ENCODE results near the gene SCFD2. TPM values are rescaled to one million over a fixed set of nuclear protein-coding genes. Genes with fewer than 3 reads are reported as not detected.

SCFD2 gene
- total RNA-seq, 1 experiment from 2014 or later = 8.4 TPM

- DNase-seq (ENCODE audit: low spot score) = no peak
- peaks cover 27% of the 10 kb centered on the region for H3K4me1 ChIP-seq (ENCODE audit: insufficient read depth, low read length, poor library complexity, severe bottlenecking)
- TF ChIP-seq EZH2 (IDR thresholded peaks at IDR 0.05; ENCODE audit: borderline replicate concordance, low read depth, low read length, poor library complexity, severe bottlenecking) = no peak
- TF ChIP-seq, protein P1, sequence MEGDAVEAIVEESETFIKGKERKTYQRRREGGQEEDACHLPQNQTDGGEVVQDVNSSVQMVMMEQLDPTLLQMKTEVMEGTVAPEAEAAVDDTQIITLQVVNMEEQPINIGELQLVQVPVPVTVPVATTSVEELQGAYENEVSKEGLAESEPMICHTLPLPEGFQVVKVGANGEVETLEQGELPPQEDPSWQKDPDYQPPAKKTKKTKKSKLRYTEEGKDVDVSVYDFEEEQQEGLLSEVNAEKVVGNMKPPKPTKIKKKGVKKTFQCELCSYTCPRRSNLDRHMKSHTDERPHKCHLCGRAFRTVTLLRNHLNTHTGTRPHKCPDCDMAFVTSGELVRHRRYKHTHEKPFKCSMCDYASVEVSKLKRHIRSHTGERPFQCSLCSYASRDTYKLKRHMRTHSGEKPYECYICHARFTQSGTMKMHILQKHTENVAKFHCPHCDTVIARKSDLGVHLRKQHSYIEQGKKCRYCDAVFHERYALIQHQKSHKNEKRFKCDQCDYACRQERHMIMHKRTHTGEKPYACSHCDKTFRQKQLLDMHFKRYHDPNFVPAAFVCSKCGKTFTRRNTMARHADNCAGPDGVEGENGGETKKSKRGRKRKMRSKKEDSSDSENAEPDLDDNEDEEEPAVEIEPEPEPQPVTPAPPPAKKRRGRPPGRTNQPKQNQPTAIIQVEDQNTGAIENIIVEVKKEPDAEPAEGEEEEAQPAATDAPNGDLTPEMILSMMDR (conservative IDR thresholded peaks at IDR 0.05; ENCODE audit: low read depth, low read length) = no peak
- no TSS peak for BruUV-seq (replicated peaks)
- H3K27me3 ChIP-seq (replicated peaks; ENCODE audit: insufficient read depth, low read depth, low read length, poor library complexity) = no peaks in the 10 kb centered on the region
- no peak overlapping the region for H3K4me3 ChIP-seq (ENCODE audit: low read depth, low read length, poor library complexity, severe bottlenecking)
- no peak overlapping the region for H3K27ac ChIP-seq (ENCODE audit: low read depth, low read length, poor library complexity, severe bottlenecking)
- H3K9me3 ChIP-seq (ENCODE audit: low read depth, low read length, poor library complexity, severe bottlenecking) = no peaks in the 10 kb centered on the region
- intact Hi-C loops (cut with micrococcal nuclease; ENCODE audit: unreplicated experiment) = loop anchor here (10.0 kb wide), 2 partner anchors 303 to 923 kb away; no protein-coding TSS in a partner anchor
- ChIA-PET CTCF (interaction anchor here (0.7 kb wide), 1 partner anchor 590 kb away, joined by 4 read pairs; no protein-coding TSS in a partner anchor), POLR2A (ENCODE audit: low non-redundant PET) (no interaction called here)
- H3K36me3 ChIP-seq (ENCODE audit: insufficient read depth, low read length, poor library complexity, severe bottlenecking) = no peaks in the 10 kb centered on the region
These were observed 354.5 kb downstream of the SCFD2 start for GRCh38 chr4:53011259-53011905.

DNA sequence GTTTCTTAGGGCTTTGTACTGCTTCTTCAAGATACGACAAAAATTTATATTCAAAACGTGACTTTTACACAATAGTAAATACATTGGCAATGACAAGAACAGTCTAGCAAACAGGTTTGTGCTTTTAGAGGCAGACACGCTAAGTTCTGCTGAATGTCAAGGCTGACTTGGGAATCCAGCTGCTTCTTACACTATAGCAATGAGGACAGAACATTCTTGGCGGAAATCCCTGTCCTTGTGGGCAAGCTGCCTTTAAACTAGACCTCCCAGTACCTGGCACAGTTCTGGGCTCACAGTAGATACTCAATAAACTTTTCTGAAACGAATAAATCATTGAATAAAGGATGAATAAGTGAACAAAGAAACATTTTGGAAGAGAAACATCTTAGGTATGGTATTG lies 355.5 kb downstream of the SCFD2 start:
- POLR2A ChIA-PET (ENCODE audit: low non-redundant PET) = no interaction called here
- H3K27ac ChIP-seq (ENCODE audit: low read depth, low read length, poor library complexity, severe bottlenecking) = no peak overlapping the region
- DNase-seq (ENCODE audit: low spot score) = no peak

GRCh38 chr4:53009824-53010223 lies 356.0 kb downstream of the SCFD2 start:
- H3K27me3 ChIP-seq (replicated peaks; ENCODE audit: insufficient read depth, low read depth, low read length, poor library complexity) = no peaks in the 10 kb centered on the region
- ChIA-PET CTCF (no interaction called here), POLR2A (ENCODE audit: low non-redundant PET) (no interaction called here)
- H3K4me3 ChIP-seq (ENCODE audit: low read depth, low read length, poor library complexity, severe bottlenecking) = no peak overlapping the region
- H3K4me1 ChIP-seq (ENCODE audit: insufficient read depth, low read length, poor library complexity, severe bottlenecking) = peaks cover 27% of the 10 kb centered on the region
- H3K36me3 ChIP-seq (ENCODE audit: insufficient read depth, low read length, poor library complexity, severe bottlenecking) = no peaks in the 10 kb centered on the region
- TF ChIP-seq EZH2 (IDR thresholded peaks at IDR 0.05; ENCODE audit: borderline replicate concordance, low read depth, low read length, poor library complexity, severe bottlenecking) = no peak
- TF ChIP-seq, protein P1 (conservative IDR thresholded peaks at IDR 0.05; ENCODE audit: low read depth, low read length) = no peak
- no TSS peak for BruUV-seq (replicated peaks)
- intact Hi-C loops (cut with micrococcal nuclease; ENCODE audit: unreplicated experiment) = loop anchor here (10.0 kb wide), 2 partner anchors 305 to 925 kb away; no protein-coding TSS in a partner anchor
- DNase-seq (ENCODE audit: low spot score) = no peak
- H3K27ac ChIP-seq (ENCODE audit: low read depth, low read length, poor library complexity, severe bottlenecking) = no peak overlapping the region
- H3K9me3 ChIP-seq (ENCODE audit: low read depth, low read length, poor library complexity, severe bottlenecking) = no peaks in the 10 kb centered on the region

More for the DNA sequence above, 355.5 kb downstream of the SCFD2 start:
- Histone ChIP-seq H3K4me3 (ENCODE audit: low read depth, low read length, poor library complexity, severe bottlenecking) (no peak overlapping the region), H3K4me1 (ENCODE audit: insufficient read depth, low read length, poor library complexity, severe bottlenecking) (peaks cover 27% of the 10 kb centered on the region), H3K27me3 (replicated peaks; ENCODE audit: insufficient read depth, low read depth, low read length, poor library complexity) (no peaks in the 10 kb centered on the region), H3K9me3 (ENCODE audit: low read depth, low read length, poor library complexity, severe bottlenecking) (no peaks in the 10 kb centered on the region), H3K36me3 (ENCODE audit: insufficient read depth, low read length, poor library complexity, severe bottlenecking) (no peaks in the 10 kb centered on the region)
- no peak for TF ChIP-seq EZH2 (IDR thresholded peaks at IDR 0.05; ENCODE audit: borderline replicate concordance, low read depth, low read length, poor library complexity, severe bottlenecking)
- TF ChIP-seq, protein P1 (conservative IDR thresholded peaks at IDR 0.05; ENCODE audit: low read depth, low read length) = no peak
- BruUV-seq (replicated peaks) = no TSS peak
- CTCF ChIA-PET = no interaction called here
- intact Hi-C loops (cut with micrococcal nuclease; ENCODE audit: unreplicated experiment) = loop anchor here (10.0 kb wide), 2 partner anchors 304 to 924 kb away; no protein-coding TSS in a partner anchor

Measured in A673 (cell line).